OCI-M1 (cell line): Measurements from ENCODE around the gene RPL35.
"Not testable (repeated sequence)": the region's sequence is repeated elsewhere in the genome, so short reads cannot be mapped to it uniquely, and the experiment has no call there.

ENCODE experiments used
- DNase-seq: peaks from one replicate; lab custom pipeline; 2025; lab: John Stamatoyannopoulos, UW

RPL35 gene

DNA sequence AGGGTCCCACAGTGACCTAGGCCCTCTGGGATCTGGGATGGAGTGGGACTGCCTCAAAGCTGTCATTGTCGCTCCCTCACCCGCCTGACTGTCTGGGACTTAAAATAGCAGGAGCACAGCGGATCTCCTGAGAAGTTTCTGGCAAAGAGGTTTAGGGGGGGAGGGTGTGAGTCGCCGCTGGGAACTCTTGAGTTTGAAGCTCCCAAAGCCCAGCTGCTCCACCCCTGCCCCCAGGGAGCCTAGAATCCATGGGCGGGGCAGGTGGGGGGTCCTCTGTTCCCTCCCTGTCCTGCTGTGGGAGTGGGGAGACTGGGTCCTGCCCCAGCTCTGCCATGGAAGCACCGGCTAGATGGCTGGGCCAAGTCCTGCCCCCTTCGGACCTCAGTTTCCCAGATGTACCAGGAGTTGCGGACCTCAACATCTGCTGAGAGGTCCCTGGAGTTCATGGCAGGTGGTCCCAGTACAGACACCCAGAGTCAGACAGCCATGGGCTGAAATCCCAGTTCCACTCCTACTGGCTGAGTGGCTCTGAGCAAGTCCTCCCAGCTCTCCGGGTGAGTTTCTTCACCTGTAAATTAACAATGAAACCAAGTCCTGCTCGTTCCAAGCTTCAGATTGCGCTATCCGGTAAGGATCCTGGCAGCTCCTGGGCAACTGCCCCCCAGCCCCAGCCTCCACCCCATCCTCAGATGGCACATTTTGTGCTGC is 9.5 kb downstream of the RPL35 start:
- DNase-seq = no peak

DNA sequence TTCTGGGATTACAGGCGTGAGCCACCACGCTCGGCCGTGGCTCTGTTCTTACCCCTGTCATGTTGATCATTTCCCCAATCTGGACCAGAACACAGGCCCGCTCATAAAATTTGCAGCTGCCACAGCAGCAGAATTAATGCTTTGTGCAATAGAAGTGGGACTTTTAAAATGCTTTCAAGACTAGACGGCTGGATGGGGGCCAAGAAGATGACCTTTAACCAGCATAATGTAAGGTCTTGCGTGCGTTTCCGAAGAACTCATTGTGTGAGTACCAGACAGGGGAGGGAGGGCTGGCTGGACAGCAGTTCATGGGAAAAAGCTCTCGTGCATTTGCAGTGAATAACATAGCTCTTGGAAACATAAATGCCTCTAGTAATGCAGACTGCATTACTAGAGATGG is 12.0 kb downstream of the RPL35 start:
- DNase-seq = no peak

DNA sequence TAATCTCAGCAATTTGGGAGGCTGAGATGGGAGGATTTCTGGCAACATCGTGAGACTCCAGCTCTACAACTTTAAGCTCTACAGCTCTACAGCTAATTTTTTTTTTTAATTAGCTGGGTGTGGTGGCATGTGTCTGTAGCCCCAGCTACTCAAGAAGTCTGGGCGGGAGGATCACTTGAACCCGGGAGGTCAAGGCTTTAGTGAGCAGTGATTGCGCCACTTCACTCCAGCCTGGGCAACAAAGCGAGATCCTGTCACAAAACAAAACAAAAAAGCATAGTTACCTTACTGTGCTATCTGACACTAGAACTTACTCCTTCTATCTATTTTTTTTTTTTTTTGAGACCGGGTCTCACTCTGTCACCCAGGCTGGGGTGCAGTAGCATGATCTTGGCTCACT is 14.8 kb downstream of the RPL35 start:
- no peak for DNase-seq

DNA sequence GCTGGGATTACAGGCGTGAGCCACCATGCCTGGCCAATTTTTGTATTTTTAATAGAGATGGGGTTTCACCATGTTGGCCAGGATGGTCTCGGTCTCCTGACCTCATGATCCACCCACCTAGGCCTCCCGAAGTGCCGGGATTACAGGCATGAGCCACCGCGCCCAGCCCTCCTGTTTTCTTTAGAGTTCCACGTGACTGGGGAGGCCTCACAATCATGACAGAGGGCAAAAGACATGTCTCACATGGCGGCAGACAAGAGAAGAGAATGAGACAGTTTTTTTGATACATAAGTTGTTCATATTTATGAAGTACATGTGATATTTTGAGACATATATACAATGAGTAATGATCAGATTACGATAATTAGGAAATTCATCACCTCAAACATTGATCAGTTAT is 15.3 kb downstream of the RPL35 start:
- not testable (repeated sequence) for DNase-seq

DNA sequence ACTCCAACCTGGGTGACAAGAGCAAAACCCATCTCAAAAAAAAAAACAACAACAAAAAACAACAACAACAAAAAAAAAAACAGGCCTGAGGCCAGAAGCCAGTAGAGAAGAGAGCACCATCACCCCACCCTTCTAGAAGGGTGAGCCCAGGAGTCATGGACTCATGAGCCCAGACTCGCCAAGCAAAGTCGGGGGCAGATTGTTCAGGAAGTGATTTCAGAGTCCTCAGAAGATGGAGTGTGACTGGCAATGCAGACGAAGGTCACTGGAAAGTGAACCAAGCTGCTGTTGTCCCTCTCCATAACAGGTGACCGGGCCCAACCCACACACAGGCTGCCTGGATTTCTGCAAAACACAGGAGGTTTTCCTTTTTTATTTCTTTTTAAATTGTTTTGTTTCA is 17.5 kb downstream of the RPL35 start:
- DNase-seq = no peak

DNA sequence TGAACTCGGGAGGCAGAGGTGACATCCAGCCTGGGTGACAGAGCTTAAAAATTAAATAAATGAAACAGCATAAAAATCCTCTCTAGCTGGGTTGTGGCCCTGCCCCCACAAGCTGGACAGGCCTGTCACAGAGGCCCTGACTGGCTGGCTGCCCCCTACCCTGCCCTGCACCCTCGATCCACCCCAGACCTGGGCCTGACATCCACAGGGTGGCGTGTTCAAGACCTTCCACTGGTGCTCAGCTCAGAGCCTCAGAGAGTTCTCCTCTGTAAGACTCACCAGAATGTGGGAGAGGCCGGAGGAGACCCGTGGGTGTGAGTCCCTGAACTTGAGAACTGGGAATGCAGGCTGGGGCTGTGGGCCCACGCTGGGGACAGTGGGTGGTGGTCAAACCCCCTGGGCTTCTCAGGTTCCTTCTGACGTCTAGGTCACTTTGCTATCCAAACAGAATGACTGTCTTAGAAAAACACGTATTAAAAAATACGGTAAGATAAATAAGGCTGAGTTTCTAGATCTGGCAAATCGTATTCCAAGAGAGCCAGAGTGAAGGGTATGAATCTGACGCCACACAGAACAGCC is 18.2 kb downstream of the RPL35 start:
- DNase-seq = no peak

DNA sequence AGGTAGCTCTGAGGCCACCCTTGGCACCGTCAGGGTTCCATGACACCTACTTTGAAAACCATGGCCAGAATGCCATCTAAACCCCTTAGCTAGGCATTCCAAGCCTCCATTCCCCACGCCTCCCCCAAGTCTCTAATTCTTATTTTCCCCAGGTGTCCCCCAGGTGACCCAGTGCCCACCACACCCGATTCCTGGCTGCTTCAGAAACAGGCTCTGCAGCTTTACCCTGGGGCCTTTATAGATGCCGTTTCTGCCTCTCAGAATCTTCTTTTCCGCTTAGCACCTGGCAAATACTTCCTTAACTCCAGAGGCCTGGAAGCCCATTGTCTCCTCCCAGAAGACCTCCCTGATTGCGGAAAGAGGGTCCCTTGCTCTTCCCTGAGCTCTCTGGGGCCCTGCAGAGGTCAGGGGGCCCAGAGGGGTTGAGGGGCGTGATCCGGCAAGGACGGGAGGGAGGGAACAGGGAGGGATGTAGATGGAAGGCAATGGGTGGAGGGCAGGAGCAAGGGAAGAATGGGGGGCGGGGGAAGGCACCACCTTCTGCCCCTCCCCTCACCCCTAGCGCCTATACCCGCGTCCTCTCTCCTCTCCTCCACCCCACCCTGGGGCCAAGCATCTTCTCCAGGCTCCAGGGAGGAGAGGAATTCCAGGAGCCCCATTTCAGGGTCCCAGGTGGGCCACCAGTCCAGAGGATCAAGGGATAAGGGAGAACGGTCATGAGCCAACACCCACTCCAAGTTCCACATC is 20.5 kb downstream of the RPL35 start:
- DNase-seq = no peak

DNA sequence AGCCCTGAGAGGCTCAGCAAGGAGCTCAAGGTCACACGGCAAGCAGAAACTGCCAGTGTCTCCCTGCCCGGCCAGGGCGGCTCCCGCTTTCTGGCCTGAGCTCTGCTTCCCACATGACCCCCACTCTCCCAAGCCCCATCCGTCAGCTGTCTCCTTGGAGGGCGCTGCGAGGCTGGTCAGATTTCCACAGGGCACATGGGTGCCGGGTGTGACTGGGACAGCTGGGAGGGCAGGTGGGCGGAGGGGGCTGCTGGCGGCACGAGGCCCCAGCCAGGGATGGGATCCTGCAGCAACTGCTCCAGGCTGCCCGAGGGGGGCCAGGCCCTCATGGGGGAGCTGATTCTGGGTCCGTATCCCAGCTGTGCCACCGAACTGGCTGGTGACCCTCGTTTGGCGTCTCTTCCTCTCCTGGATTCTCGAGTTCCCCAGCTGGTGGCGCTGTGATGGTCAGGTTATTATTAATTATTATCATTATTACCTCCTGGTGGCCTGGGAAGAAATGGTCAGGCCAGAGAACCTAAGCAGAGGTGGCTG is 21.4 kb downstream of the RPL35 start:
- DNase-seq = no peak

DNA sequence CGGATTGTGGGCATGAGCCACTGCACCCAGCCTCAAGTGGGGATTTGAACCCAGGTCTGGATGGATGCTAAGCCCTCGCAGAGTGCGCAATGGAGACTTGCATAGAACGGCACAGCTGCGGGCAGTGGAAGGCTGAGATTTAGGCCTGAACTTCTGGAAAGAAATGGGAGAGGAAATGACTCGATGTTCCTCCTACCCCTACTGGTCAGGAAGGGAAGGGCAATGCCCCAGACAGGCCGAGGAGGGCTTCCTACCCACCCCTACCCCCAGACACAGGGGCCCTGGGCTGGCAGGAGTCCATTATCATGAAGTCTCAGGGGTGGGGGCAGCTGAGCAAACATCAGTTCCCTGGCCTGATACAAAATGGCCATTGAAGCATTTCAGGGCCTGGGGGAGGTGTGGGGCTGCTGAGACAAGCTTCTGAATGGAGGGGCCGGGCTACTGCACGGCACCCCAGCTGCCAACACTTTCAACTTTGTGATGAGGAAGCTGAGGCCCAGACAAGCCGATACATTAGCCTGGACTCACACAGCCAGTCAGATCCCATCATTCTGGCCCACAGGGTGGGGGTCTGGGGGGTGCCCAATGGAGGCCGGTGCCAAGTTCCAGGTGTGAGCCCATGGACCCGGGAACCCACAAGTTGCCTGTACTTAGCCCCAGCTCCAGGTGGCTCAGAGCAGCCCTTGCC is 22.0 kb downstream of the RPL35 start:
- DNase-seq = peak; percentile 30

DNA sequence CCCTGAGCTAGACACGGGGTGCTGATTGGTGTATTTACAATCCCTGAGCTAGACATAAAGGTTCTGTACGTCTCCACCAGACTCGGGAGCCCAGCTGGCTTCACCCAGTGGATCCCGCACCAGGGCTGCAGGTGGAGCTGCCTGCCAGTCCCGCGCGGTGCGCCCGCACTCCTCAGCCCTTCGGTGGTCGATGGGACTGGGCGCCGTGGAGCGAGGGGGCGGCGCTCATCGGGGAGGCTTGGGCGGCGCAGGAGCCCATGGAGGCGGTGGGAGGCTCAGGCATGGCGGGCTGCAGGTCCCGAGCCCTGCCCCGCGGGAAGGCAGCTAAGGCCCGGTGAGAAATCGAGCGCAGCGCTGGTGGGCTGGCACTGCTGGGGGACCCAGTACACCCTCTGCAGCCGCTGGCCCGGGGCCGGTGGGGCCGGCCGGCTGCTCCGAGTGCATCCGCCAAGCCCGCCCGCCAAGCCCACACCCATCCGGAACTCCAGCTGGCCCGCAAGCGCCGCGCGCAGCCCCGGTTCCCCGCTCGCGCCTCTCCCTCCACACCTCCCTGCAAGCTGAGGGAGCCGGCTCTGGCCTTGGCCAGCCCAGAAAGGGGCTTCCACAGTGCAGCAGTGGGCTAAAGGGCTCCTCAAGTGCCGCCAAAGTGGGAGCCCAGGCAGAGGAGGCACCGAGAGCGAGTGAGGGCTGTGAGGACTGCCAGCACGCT is 23.0 kb downstream of the RPL35 start:
- not testable (repeated sequence) for DNase-seq

DNA sequence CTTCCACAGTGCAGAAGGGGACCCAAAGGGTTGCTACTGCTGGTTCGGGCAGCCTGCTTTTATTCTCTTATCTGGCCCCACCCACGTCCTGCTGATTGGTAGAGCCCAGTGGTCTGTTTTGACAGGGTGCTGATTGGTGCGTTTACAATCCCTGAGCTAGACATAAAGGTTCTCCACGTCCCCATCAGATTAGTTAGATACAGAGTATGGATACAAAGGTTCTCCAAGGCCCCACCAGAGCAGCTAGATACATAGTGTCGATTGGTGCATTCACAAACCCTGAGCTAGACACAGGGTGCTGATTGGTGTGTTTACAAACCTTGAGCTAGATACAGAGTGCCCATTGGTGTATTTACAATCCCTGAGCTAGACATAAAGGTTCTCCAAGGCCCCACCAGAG is 23.6 kb downstream of the RPL35 start:
- not testable (repeated sequence) for DNase-seq

DNA sequence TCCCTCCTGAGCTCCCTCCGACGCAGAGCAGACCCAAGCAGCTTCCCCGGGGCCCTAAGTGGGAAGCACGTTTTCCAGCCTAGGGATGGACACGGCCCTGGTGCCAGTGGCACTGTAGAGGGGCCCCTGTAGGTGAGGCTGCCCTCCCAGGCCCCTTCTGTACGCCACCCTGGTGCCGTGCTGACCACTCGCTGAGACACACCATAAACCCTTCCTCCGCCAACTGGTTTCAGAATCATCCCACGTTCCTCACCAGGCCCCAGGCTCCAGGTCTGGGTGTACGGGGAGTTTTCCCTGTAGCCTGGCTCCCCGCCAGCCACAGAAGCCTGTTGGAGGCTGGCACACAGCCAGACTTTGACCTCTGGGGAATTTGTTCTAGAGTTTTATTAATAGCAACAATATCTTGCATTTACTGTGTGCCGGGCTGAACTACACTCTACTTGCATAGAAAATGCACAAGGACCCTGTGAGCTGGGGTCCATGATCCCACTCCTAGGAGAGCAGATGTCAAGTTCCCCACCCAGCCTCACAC is 26.7 kb downstream of the RPL35 start:
- DNase-seq = peak; percentile 16

DNA sequence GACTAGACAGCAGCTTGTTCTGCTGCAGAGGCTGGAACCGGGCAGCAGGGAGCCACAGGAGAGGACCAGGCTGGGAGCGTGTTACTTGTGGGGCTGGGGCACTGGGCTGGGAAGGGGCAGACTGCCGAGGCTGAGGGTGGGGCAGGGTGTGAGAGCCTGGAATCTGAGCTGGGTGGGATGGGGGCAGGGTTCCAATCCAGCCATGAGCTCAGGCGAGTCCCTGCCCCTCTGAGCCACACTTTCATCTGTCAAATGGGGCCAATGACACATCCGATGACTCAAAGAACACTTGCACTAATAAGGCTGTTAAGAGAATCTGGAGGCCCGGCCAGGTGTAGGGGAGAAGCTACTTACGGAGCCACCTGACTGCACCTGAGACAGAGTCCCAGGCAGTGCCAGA is 27.2 kb downstream of the RPL35 start:
- DNase-seq = no peak

DNA sequence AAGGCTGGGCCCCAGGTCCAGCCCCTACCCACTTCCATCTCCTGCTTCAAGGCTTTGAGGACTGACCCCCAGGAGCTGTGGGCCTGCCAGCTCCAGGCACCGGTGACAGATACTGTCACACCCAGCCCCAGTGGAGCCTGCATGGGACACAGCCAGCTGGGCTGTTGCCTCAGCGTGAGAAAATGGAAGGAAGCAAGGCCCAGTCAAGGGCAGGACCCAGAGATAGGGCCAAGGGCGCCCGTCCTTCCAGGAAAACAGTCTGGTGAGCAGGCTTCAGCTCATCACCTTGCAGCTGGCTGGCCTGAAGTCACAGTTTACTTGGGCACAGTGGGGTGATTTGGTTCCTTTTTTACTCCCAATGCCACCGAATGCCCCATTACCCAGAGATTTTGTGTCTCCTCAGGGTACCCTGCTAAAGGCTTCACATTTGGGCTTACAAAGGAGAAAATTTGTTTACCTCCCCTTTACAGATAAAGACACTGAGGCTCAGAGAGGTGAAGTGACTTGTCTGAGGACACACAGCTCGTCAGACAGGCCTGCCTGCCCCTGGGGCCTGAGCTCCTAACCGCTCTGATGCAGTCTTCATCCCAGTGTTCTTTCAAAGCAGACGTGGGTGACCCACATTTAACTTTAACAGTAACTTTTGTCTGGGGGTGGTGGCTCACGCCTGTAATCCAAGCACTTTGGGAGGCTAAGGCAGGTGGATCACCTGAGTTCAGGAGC is 30.0 kb downstream of the RPL35 start:
- DNase-seq = no peak

DNA sequence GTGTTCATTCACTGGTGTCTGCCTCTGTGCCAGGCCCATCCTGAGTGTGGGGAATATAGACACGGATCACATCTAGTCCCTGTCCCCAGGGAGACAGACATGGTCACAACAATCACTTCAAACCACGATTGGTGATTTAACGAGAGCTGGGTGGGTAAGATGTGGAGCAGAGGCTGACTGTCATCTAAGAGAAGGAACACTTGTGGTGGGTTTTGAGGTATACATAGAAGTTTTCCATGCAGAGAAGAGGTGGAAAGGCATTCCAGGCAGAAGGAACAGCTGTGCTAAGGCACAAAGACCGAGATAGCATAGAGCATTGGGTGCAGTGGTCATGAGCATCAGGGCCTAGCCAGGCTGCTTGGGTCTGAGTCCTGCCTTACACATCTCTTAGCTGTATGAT is 31.2 kb downstream of the RPL35 start:
- DNase-seq = no peak

DNA sequence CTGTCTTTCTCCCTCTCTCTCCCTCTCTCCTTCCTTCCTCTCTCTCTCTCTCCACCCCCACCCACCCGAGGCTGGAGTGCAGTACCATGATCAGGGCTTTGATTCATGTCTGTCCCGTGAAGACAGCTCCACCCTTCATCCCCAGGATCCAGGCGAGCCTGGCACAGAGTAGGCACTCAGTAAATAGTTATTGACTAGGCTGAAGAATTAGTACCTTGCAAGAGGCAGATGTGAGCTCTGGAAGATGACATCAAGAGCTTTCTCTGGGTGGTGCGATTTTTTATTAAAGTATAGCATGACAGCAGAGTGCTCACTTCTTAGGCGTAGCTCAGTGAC is 32.5 kb downstream of the RPL35 start:
- no peak for DNase-seq

DNA sequence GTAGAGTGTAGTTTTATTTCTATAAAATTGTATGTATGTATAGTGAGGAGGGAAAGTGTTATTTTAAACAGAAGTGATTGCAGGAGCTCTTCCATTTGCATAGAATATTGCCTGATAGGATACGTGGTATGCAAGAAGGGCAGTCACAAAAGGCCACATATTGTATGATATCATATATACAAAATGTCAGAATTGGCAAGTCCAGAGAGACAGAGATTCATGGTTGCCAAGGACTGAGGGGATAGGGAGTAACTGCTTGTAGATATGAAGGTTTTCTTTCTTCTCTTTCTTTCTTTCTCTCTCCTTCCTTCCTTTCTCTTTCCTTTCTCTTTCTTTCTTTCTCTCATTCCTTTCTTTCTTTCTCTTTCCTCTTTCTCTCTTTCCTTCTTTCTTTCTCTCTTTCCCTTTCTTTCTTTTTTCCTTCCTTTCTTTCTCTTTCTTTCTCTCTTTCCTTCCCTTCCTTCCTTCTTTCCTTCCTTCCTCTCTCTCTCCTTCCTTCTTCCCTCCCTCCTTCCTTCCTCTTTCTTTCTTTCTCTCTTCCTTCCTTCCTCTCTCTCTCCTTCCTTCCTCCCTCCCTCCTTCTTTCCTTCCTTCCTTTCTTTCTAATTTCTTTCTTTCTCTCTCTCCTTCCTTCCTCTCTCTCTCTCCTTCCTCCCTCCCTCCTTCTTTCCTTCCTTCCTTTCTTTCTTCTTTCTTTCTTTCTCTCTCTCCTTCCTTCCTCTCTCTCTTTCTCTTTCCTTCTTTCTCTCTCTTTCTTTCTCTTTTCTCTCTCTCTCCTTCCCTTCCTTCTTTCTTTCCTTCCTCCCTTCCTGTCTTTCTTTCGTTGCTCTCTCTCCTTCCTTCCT is 33.0 kb downstream of the RPL35 start:
- no peak for DNase-seq

DNA sequence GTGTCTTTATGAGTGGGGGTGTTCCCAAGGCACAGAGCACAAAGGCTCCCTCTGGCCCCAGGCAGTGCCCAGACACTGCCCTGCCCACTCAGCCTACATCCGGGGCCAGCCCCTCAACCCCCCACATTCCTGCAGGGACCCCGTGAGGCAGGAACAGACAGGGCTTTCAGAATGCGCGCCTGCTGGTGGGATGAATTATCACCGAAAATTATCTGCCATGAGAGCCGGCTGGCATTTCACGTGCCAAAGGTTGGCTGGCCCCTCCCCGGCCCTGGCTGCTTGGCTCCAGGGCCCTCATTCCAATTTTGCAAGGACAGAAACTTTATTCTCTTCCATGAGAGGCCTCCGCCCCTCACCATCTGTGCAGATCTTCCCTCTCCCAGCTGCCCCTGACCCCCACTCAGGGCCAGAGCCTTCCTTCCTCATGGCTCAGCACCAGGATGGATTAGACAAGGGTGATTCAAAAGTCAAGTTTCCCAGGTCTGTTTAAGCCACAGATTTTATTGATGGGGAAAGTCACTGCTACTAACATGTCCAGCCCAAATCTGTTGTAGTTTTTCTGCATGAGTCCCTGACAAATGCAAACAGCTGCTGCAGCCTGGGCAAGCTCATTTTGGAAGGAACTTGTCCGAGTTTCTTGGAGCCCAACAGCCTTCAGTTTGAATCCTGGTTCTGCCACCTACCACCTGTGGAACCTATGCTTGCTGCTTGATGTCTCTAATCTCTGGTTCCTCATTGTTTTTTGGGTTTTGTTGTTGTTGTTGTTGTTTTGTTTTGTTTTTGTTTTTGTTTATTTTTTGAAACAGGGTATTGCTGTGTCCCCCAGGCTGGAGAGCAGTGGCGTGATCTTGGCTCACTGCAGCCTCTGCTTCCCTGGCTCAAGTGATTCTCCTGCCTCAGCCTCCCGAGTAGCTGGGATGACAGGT is 40.8 kb downstream of the RPL35 start:
- no peak for DNase-seq
